ENCODE measurements around the gene PHF12. TPM values are rescaled to one million over a fixed set of nuclear protein-coding genes. Genes with fewer than 3 reads are reported as not detected.

PHF12 gene
- 15.3 and 19.5 TPM in 2 replicates for total RNA-seq

DNA sequence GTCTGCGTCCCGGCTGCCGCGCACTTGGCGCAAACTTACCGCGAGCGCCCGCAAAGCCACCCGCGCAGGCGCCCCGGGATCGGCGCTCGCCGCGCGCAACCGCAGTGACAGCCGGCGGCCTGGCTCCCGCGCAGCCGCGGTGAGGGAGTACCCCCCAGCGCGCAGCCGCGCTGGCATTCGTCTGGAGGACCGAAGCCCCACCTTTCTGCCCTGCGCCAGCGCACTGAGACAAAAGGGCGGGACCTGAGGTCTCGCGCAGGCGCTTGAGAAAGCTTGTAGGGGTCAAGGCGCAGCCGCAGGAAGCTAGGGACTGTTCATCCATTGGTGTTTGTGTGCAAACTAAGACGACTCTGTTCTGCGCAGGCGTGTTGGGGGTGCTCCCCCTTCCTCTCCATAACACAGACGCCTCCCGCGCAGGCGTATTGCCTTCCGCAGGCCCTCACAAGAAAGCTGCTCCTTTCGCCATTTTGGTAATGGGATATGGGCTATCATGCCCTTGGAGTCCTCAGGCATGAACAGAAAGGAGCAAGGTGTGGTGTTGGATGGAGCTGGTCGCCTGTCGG is at the start of gene PHF12:
Gene PHF12, minus strand, starts transcription at position 91 of the 563 bp plus-strand sequence. CDS start 558 bp downstream, outside the sequence.

DNA sequence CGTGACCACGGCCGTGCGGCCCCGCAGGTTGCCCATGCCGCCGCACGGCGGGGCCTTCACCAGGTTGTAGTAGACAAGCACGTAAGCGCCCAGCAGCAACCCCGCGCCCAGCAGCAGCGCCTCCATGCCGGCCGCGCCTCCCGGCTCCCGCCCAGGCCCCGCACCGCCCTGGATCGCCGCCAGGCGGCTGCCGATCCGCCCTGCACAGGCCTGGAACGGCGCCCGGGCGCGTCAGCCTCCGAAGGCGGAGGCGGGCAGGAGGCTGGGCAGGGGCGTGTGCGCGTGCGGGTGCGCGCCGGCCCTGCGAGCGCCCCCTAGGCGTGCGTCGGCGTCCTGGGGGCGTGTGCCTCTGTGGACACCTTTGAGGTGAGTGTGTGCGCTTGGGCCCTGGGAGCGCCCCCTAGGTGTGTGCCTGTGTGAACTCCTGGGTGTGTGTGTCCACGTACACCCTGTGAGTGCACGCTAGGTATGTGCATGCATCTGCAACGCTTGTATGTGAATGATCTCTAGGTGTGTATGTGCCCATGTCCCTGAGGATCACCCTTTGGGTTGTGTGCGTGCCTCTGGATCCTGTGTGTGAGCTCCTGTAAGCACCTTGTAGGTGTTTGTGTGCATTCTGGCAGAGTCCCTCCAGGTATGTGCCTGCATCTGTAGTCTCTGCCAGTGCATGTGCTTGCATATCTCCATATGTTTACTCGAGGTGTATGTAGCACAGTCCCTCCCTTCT is 48.3 kb downstream of the PHF12 start, which contains the start of gene DHRS13:
Gene DHRS13, minus strand, starts transcription at position 261 of the 727 bp plus-strand sequence. Its CDS starts 135 bp downstream, at position 126.

DNA sequence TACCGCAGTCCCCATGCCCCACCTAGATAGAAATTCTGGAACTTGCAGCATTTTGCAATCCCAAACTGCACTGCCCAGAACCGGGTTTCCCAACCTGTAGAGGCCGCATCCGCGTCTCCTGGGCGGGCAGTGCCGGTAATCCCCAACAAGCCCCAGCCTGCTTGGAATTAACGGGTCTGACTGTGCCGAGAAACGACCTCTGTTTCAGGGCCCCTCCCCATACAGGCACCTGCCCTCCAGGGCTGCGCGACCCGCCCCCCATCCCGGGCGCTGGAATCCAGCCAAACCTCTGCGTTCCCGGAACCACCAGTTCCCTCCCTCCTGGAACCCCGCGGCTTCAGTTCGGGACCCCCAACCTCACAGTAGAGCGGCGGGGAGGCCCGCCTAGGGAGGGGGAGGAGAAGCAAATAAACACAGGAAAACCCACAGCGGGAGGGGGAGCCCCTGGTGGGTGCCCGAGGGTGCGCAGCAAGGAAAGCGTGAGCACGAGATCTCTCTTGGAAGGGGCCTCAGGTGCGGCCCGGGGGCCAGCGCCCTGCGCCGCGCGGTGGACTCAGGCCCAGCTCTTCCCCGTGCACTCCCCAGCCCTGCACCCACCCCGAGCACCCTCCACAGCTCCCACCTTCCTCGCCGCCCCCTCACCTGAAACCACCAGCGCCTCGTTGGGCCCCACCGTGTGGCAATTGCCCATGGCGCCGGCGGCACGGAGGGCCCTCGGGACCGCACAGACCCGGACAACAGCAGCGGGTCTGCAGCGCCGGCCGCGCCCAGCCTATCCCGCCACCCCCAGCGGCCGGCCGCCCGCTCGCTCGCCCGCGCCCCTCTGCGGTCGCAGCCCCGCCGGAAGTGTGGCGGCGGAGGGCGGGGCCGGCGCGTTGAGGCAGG is 54.2 kb downstream of the PHF12 start, which contains the start of gene FLOT2:
Gene FLOT2, minus strand, starts transcription at position 850 of the 885 bp plus-strand sequence. Its CDS starts 159 bp downstream, at position 691.

Other genes starting within 250 kb of the PHF12 start
- 0.21 and 2.6 TPM in 2 replicates for gene PROCA1, start 239.6 kb downstream of the PHF12 start, total RNA-seq
- 214 and 300 TPM in 2 replicates for gene RAB34, start 233.7 kb downstream of the PHF12 start, total RNA-seq
- gene RPL23A, start 231.5 kb downstream of the PHF12 start, total RNA-seq: 645 and 883 TPM in 2 replicates
- 20.2 and 23.5 TPM in 2 replicates for gene TLCD1, start 225.3 kb downstream of the PHF12 start, total RNA-seq
- 1.8 and 2.4 TPM in 2 replicates for gene NEK8, start 222.7 kb downstream of the PHF12 start, total RNA-seq
- gene TRAF4, start 207.5 kb downstream of the PHF12 start, total RNA-seq: 78.0 and 82.7 TPM in 2 replicates
- 12.4 and 17.6 TPM in 2 replicates for gene FAM222B, start 108.7 kb downstream of the PHF12 start, total RNA-seq
- gene ERAL1, start 96.5 kb downstream of the PHF12 start, total RNA-seq: 59.0 and 60.8 TPM in 2 replicates
- 58.8 and 70.7 TPM in 2 replicates for gene FLOT2, start 53.8 kb downstream of the PHF12 start, total RNA-seq
- 11.6 and 12.9 TPM in 2 replicates for gene DHRS13, start 48.4 kb downstream of the PHF12 start, total RNA-seq
- gene SEZ6, start 54.5 kb upstream of the PHF12 start, total RNA-seq: not detected in 2 replicates
- gene PIPOX, start 91.6 kb upstream of the PHF12 start, total RNA-seq: 1.1 TPM in 1 of 2 replicates, not detected in the other
- gene MYO18A, start 228.9 kb upstream of the PHF12 start, total RNA-seq: 35.0 and 51.4 TPM in 2 replicates

Measured in airway epithelial cell (primary cell).